ENCODE results near the gene C19orf33.

GRCh38 chr19:38336638-38337359 lies 32.7 kb downstream of the C19orf33 start:
- no peak for TF ChIP-seq EZH2 (IDR thresholded peaks at IDR 0.05)
- no peak for TF ChIP-seq POLR2AphosphoS5 (IDR thresholded peaks at IDR 0.05; ENCODE audit: borderline replicate concordance, low read depth, low read length)
- TF ChIP-seq FOXP2 (optimal IDR thresholded peaks at IDR 0.05; ENCODE audit: control extremely low read depth, extremely low read length, insufficient read depth): no peak

All from SK-N-MC (cell line).